Measurements from ENCODE around the gene PLA2G4F. TPM values are rescaled to one million over a fixed set of nuclear protein-coding genes. Genes with fewer than 3 reads are reported as not detected.
A peak's percentile ranks its signal among the peaks of the same experiment; 100 is the strongest.

PLA2G4F gene
- total RNA-seq, 1 donor from 2014 or later, result not detected

- FAIRE-seq (no peak), DNase-seq (ENCODE audit: low spot score in 2 of 2) (no peak)
Measured at GRCh38 chr15:42149493-42150218, 6.8 kb downstream of the PLA2G4F start.

- DNase-seq (ENCODE audit: low spot score in 2 of 2) (no peak), FAIRE-seq (no peak)
Measured at GRCh38 chr15:42148808-42149492, 7.5 kb downstream of the PLA2G4F start.

GRCh38 chr15:42147431-42147735 is 9.1 kb downstream of the PLA2G4F start:
- DNase-seq (ENCODE audit: low spot score in 2 of 2) (no peak), FAIRE-seq (no peak)

- DNase-seq (ENCODE audit: low spot score in 2 of 2) (no peak), FAIRE-seq (no peak)
Measured at GRCh38 chr15:42146551-42147430, 9.6 kb downstream of the PLA2G4F start.

- DNase-seq (ENCODE audit: low spot score in 2 of 2), result no peak
- FAIRE-seq, result no peak
Measured at GRCh38 chr15:42145546-42146455, 10.6 kb downstream of the PLA2G4F start.

GRCh38 chr15:42144841-42145375 is 11.5 kb downstream of the PLA2G4F start:
- DNase-seq (ENCODE audit: low spot score in 2 of 2) (no peak), FAIRE-seq (no peak)

- DNase-seq (ENCODE audit: low spot score in 2 of 2), result no peak
Measured at GRCh38 chr15:42143866-42144625, 12.4 kb downstream of the PLA2G4F start.

GRCh38 chr15:42143356-42143755 is 13.1 kb downstream of the PLA2G4F start:
- FAIRE-seq (no peak), DNase-seq (ENCODE audit: low spot score in 2 of 2) (no peak)

More at GRCh38 chr15:42143866-42144625, 12.4 kb downstream of the PLA2G4F start:
- no peak for FAIRE-seq

GRCh38 chr15:42141795-42142667 is 14.4 kb downstream of the PLA2G4F start:
- no peak for FAIRE-seq

GRCh38 chr15:42141246-42141645 is 15.2 kb downstream of the PLA2G4F start:
- no peak for FAIRE-seq
- no peak for DNase-seq (ENCODE audit: low spot score in 2 of 2)

More at GRCh38 chr15:42141795-42142667, 14.4 kb downstream of the PLA2G4F start:
- DNase-seq (ENCODE audit: low spot score in 2 of 2), result no peak

GRCh38 chr15:42140383-42141070 is 15.9 kb downstream of the PLA2G4F start:
- FAIRE-seq (no peak), DNase-seq (ENCODE audit: low spot score in 2 of 2) (no peak)

- DNase-seq (ENCODE audit: low spot score in 2 of 2), result no peak
- no peak for FAIRE-seq
Measured at GRCh38 chr15:42139596-42139995, 16.8 kb downstream of the PLA2G4F start.

- DNase-seq (ENCODE audit: low spot score in 2 of 2), result no peak
Measured at GRCh38 chr15:42138968-42139386, 17.5 kb downstream of the PLA2G4F start.

GRCh38 chr15:42138411-42138810 is 18.0 kb downstream of the PLA2G4F start:
- FAIRE-seq (no peak), DNase-seq (ENCODE audit: low spot score in 2 of 2) (no peak)

More at GRCh38 chr15:42138968-42139386, 17.5 kb downstream of the PLA2G4F start:
- no peak for FAIRE-seq

GRCh38 chr15:42137461-42138261 is 18.8 kb downstream of the PLA2G4F start:
- FAIRE-seq, result peak; percentile 62

GRCh38 chr15:42136513-42136912 is 19.9 kb downstream of the PLA2G4F start:
- DNase-seq (ENCODE audit: low spot score in 2 of 2) (no peak), FAIRE-seq (no peak)

More at GRCh38 chr15:42137461-42138261, 18.8 kb downstream of the PLA2G4F start:
- peak; percentile 33 to 63 for DNase-seq (ENCODE audit: low spot score in 2 of 2)

All from frontal cortex (tissue), 4 donors.